ENCODE measurements around the gene ADAD2. TPM values are rescaled to one million over a fixed set of nuclear protein-coding genes. Genes with fewer than 3 reads are reported as not detected.

The ADAD2 gene
- total and polyA plus RNA-seq, 2 donors (not counting 1 experiment from before 2014, with no cell fraction given) = 0.06 TPM; not detected in 1

DNA sequence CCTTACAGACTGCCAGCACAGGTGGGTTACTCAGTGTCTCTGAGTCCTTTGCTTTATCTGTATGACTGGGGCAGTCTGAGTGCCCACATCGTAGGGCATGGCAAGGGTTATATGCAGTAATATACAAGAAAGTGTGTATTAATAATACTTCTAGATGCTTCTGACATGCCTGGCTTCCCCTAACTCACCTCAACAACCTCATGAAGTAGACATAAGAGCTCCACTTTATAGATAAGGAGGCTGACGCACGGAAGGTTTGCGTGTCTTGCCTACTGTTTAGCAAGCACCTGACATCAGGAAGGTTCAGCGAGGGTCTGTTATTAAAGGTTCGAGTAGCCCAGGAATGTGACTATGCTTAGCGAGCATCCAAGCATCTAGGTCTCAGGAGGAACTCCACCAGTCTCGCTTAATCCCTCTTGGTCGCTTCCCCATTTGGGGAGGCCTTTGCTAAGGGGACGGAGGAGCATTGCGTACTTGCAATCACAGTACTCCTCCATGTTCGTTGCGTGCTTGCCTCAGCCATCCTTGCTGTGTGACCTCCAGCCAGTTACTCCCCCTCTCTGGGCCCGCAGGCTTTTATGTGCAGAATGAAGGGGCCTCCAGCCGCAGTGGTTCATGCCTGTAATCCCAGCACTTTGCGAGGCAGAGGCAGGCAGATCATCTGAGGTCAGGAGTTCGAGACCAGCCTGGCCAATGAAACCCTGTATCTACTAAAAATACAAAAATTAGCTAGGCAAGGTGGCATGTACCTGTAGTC lies 47.2 kb downstream of the ADAD2 start:
- Mint-ChIP-seq H3K27me3 (peaks cover 27% of the 10 kb centered on the region), H3K4me1 (no peaks in the 10 kb centered on the region), H3K27ac (no peak overlapping the region), H3K9me3 (ENCODE audit: insufficient read depth) (no peaks in the 10 kb centered on the region), H3K4me3 (no peak overlapping the region)
- Histone ChIP-seq H4K20me1 (ENCODE audit: control insufficient read depth, insufficient read depth, low read length, poor library complexity, severe bottlenecking) (no peaks in the 10 kb centered on the region), H3K4me3 (ENCODE audit: control extremely low read depth in 1 of 5, extremely low read depth in 1 of 5, insufficient read depth in 1 of 5, low read depth in 2 of 5, low read length in 4 of 5) (no peak overlapping the region), H3K9ac (ENCODE audit: low read length) (no peak overlapping the region), H3K4me2 (replicated peaks; ENCODE audit: low read depth, low read length, poor library complexity, severe bottlenecking) (no peak overlapping the region), H3K79me2 (ENCODE audit: control insufficient read depth, insufficient read depth, low read length) (no peaks in the 10 kb centered on the region), H3K9me3 (ENCODE audit: control extremely low read depth in 1 of 3, control insufficient read depth in 2 of 3, insufficient read depth in 1 of 3, low read length in 2 of 3) (no peaks in the 10 kb centered on the region), H3K27me3 (replicated peaks in 1 of 4; ENCODE audit: control extremely low read depth in 1 of 4, control insufficient read depth in 3 of 4, insufficient read depth in 4 of 4, low read length in 3 of 4) (peaks cover 0 to 11% (median 0%) of the 10 kb centered on the region in 4 experiments), H3K4me1 (ENCODE audit: control insufficient read depth in 2 of 2, insufficient read depth in 2 of 2, low read length in 2 of 2) (no peaks in the 10 kb centered on the region), H2AFZ (ENCODE audit: insufficient read depth, low read depth, low read length, poor library complexity, severe bottlenecking) (no peak overlapping the region), H3K27ac (ENCODE audit: low read length in 2 of 2) (no peak overlapping the region), H3K36me3 (replicated peaks in 1 of 2; ENCODE audit: control extremely low read depth in 1 of 2, control insufficient read depth in 1 of 2, extremely low read depth in 1 of 2, insufficient read depth in 2 of 2, low read length in 1 of 2) (no peaks in the 10 kb centered on the region)
- WGBS (ENCODE audit: insufficient coverage) = 91% methylated on average over 17 of the region's 17 CpGs
- CTCF ChIA-PET = no interaction called here
- intact Hi-C loops (cut with micrococcal nuclease) = no loop called here
- no peak for ATAC-seq (ENCODE audit: low read depth)
- TF ChIP-seq, protein P1, sequence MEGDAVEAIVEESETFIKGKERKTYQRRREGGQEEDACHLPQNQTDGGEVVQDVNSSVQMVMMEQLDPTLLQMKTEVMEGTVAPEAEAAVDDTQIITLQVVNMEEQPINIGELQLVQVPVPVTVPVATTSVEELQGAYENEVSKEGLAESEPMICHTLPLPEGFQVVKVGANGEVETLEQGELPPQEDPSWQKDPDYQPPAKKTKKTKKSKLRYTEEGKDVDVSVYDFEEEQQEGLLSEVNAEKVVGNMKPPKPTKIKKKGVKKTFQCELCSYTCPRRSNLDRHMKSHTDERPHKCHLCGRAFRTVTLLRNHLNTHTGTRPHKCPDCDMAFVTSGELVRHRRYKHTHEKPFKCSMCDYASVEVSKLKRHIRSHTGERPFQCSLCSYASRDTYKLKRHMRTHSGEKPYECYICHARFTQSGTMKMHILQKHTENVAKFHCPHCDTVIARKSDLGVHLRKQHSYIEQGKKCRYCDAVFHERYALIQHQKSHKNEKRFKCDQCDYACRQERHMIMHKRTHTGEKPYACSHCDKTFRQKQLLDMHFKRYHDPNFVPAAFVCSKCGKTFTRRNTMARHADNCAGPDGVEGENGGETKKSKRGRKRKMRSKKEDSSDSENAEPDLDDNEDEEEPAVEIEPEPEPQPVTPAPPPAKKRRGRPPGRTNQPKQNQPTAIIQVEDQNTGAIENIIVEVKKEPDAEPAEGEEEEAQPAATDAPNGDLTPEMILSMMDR (IDR thresholded peaks at IDR 0.05) = no peak
- no peak for TF ChIP-seq EZH2 (IDR thresholded peaks at IDR 0.05; ENCODE audit: borderline replicate concordance, insufficient read depth, low read depth, low read length, poor library complexity, severe bottlenecking)
- DNase-seq = no peak
- POLR2A ChIA-PET = no interaction called here

DNA sequence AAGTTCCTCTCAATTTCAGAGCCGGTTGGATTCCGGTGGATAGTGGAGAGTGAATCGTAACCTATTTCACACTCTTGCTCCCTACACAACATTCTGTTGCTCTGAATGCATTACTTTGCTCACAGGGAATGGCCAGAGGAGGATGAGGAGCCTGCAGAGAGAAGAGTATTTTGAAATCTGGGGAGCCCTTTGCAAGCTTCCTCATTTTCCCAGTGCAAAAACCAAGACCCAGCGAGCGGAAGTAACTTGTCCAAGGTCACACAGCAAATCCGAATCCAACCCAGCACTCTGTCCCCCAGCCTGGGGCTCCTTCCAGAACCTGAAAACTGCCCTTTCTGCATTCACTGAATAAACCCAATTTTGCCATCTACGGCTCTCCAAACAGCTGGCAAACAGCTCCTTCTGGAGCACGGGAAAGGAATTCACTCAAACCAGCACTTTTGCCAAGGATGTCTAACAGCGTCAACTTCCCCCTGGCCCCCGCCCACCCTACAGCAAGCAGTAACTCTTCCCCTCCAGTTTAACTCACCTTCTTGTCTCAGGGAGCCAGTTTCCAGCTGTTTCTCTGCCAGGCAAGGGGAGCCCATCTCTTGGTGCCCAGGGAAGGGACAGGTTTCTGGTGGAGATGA lies 48.3 kb downstream of the ADAD2 start:
- Histone ChIP-seq H4K20me1 (ENCODE audit: control insufficient read depth, insufficient read depth, low read length, poor library complexity, severe bottlenecking) (no peaks in the 10 kb centered on the region), H3K79me2 (ENCODE audit: control insufficient read depth, insufficient read depth, low read length) (no peaks in the 10 kb centered on the region), H3K4me1 (ENCODE audit: control insufficient read depth in 2 of 2, insufficient read depth in 2 of 2, low read length in 2 of 2) (no peaks in the 10 kb centered on the region), H3K4me2 (replicated peaks; ENCODE audit: low read depth, low read length, poor library complexity, severe bottlenecking) (no peak overlapping the region), H3K4me3 (ENCODE audit: control extremely low read depth in 1 of 5, extremely low read depth in 1 of 5, insufficient read depth in 1 of 5, low read depth in 2 of 5, low read length in 4 of 5) (no peak overlapping the region), H3K36me3 (replicated peaks in 1 of 2; ENCODE audit: control extremely low read depth in 1 of 2, control insufficient read depth in 1 of 2, extremely low read depth in 1 of 2, insufficient read depth in 2 of 2, low read length in 1 of 2) (no peaks in the 10 kb centered on the region), H3K27me3 (replicated peaks in 1 of 4; ENCODE audit: control extremely low read depth in 1 of 4, control insufficient read depth in 3 of 4, insufficient read depth in 4 of 4, low read length in 3 of 4) (peaks cover 0 to 15% (median 0%) of the 10 kb centered on the region in 4 experiments), H3K27ac (ENCODE audit: low read length in 2 of 2) (no peak overlapping the region), H3K9ac (ENCODE audit: low read length) (no peak overlapping the region), H3K9me3 (ENCODE audit: control extremely low read depth in 1 of 3, control insufficient read depth in 2 of 3, insufficient read depth in 1 of 3, low read length in 2 of 3) (no peaks in the 10 kb centered on the region), H2AFZ (ENCODE audit: insufficient read depth, low read depth, low read length, poor library complexity, severe bottlenecking) (no peak overlapping the region)
- TF ChIP-seq EZH2 (IDR thresholded peaks at IDR 0.05; ENCODE audit: borderline replicate concordance, insufficient read depth, low read depth, low read length, poor library complexity, severe bottlenecking) = no peak
- TF ChIP-seq, protein P1 (IDR thresholded peaks at IDR 0.05) = no peak
- intact Hi-C loops (cut with micrococcal nuclease) = no loop called here
- Mint-ChIP-seq H3K4me1 (no peaks in the 10 kb centered on the region), H3K27ac (no peak overlapping the region), H3K27me3 (peaks cover 31% of the 10 kb centered on the region), H3K4me3 (no peak overlapping the region), H3K9me3 (ENCODE audit: insufficient read depth) (peaks cover 2% of the 10 kb centered on the region)
- POLR2A ChIA-PET = no interaction called here
- 24% methylated on average over 6 of the region's 10 CpGs for WGBS (ENCODE audit: insufficient coverage)
- ATAC-seq (ENCODE audit: low read depth) = no peak
- CTCF ChIA-PET = no interaction called here
- DNase-seq = no peak
